ENCODE data around the gene PGBD1.

PGBD1 gene

DNA sequence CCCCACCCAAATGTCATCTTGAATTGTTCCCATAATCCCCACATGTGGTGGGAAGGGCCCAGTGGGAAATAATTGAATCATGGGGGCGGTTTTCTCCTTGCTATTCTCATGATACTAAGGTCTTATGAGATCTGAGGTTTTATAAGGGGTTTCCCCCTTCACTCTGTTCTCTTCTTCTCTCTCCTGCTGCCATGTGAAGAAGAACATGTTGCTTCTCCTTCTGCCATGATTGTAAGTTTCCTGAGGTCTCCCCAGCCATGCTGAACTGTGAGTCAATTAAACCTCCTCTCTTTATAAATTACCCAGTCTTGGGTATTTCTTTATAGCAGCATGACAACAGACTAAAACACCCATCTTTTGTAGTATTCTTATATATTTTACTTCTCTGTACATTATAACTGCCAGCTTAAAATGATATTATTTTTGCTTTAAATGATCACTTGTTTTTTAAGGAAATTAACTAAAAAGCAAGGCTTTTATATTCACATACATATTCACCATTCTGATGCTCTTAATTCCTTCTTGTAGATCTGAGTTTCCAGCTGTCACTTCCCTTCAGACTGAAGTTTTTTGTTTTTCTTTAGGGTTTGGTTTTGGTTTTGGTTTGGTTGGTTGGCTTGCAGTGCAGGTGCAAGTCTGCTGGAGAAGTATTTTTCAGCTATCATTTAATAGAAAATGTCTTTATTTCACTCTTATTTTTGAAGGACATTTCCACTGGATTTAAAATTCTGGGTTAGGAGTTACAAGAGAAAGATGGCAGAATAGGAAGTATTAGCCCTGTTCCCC is 59.1 kb downstream of the PGBD1 start:
- no peak overlapping the region for H3K4me3 ChIP-seq (ENCODE audit: low read length)
- peaks cover 2% of the 10 kb centered on the region for H3K27me3 ChIP-seq (ENCODE audit: control insufficient read depth, insufficient read depth, low read length)
- no peak overlapping the region for H3K27ac ChIP-seq (ENCODE audit: low read length)
- no peaks in the 10 kb centered on the region for H3K36me3 ChIP-seq (ENCODE audit: control insufficient read depth, low read depth, low read length)
- peaks cover 7% of the 10 kb centered on the region for H3K4me1 ChIP-seq (ENCODE audit: control insufficient read depth, low read depth, low read length)
- H3K9ac ChIP-seq (ENCODE audit: low read length), result no peak overlapping the region
- H3K9me3 ChIP-seq (ENCODE audit: control insufficient read depth, low read depth, low read length), result no peaks in the 10 kb centered on the region

DNA sequence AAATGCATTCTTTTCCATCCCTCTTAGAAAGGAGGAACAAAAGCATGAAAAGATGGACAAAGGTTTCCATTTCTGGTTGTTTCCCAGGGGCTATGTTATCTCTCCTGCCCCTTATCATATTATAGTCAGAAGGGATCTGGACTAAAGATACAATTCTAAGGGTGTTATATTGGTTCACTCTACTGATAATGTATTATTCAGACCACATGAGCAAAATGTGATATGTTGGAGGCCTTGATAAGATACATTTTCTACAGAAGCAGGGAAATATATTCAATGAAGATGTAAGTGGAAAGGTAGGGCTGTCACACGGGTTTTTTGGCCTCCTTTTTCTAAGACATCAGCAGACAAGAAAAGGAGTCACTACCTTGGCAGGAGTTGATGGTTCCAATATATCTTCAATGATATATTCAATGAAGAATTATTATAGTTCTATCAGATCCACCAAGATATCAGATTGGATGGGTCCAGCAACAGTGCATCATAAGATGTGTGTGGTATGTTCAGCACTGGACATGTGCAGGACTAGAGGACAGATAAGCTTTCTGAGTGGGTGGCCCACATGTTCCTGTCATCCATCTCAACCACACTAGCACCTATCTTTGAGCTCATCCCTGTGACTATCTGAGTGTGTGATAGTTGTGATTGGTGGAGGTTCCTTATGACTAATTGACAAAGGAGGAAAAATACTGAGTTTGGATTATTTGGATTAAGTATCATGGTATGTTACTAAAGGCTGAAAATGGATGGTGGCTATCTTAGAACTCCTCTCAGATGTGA is 62.7 kb downstream of the PGBD1 start:
- H3K36me3 ChIP-seq (ENCODE audit: control insufficient read depth, low read depth, low read length), result no peaks in the 10 kb centered on the region
- no peak overlapping the region for H3K27ac ChIP-seq (ENCODE audit: low read length)
- no peak overlapping the region for H3K9ac ChIP-seq (ENCODE audit: low read length)
- H3K27me3 ChIP-seq (ENCODE audit: control insufficient read depth, insufficient read depth, low read length), result peaks cover 7% of the 10 kb centered on the region
- no peak overlapping the region for H3K4me3 ChIP-seq (ENCODE audit: low read length)
- no peaks in the 10 kb centered on the region for H3K4me1 ChIP-seq (ENCODE audit: control insufficient read depth, low read depth, low read length)
- H3K9me3 ChIP-seq (ENCODE audit: control insufficient read depth, low read depth, low read length), result no peaks in the 10 kb centered on the region

DNA sequence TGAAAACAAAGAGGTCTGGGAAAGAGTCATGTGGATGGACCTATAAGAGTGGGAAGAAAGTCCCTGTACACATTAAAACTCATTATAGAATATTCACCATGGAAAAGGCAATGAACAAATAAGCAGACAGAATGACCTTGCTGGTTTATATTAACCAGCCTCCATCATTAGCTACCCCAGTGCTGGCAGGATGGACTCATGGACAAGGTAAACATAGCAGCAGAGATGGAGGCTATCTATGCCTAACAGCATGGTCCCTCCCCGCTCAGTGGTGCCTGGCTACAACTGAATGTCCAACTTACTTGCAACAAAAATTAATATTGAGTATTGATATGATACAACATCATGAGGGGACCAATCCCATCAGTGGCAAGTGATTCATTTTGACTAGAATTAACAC is 63.8 kb downstream of the PGBD1 start:
- no peak overlapping the region for H3K9ac ChIP-seq (ENCODE audit: low read length)
- H3K4me1 ChIP-seq (ENCODE audit: control insufficient read depth, low read depth, low read length), result no peaks in the 10 kb centered on the region
- no peak overlapping the region for H3K27ac ChIP-seq (ENCODE audit: low read length)
- no peak overlapping the region for H3K4me3 ChIP-seq (ENCODE audit: low read length)
- H3K27me3 ChIP-seq (ENCODE audit: control insufficient read depth, insufficient read depth, low read length), result peaks cover 7% of the 10 kb centered on the region
- H3K9me3 ChIP-seq (ENCODE audit: control insufficient read depth, low read depth, low read length), result no peaks in the 10 kb centered on the region
- H3K36me3 ChIP-seq (ENCODE audit: control insufficient read depth, low read depth, low read length), result no peaks in the 10 kb centered on the region

DNA sequence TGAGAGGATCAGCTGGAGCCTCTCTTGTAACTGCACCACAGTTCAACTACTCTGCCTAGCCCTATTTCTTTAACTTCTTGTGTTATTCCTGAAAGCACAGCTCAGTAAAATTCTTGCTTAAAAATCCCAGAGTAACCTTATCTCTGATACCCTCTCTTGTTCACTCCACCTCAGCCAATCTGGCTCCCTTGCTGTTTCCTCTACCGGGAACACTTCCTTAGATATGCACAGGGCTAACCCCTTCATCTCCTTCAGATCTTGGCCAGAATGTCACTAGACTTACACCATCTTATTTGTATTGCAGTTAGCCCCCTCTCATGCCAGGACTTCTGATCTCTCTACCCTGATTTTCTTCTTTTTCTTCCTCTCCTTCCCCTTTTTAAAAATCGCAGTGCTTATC is 65.7 kb downstream of the PGBD1 start:
- Histone ChIP-seq H3K4me3 (ENCODE audit: low read length) (no peak overlapping the region), H3K9me3 (ENCODE audit: control insufficient read depth, low read depth, low read length) (no peaks in the 10 kb centered on the region), H3K27me3 (ENCODE audit: control insufficient read depth, insufficient read depth, low read length) (peaks cover 7% of the 10 kb centered on the region), H3K9ac (ENCODE audit: low read length) (no peak overlapping the region), H3K4me1 (ENCODE audit: control insufficient read depth, low read depth, low read length) (peaks cover 13% of the 10 kb centered on the region), H3K27ac (ENCODE audit: low read length) (no peak overlapping the region), H3K36me3 (ENCODE audit: control insufficient read depth, low read depth, low read length) (no peaks in the 10 kb centered on the region)

DNA sequence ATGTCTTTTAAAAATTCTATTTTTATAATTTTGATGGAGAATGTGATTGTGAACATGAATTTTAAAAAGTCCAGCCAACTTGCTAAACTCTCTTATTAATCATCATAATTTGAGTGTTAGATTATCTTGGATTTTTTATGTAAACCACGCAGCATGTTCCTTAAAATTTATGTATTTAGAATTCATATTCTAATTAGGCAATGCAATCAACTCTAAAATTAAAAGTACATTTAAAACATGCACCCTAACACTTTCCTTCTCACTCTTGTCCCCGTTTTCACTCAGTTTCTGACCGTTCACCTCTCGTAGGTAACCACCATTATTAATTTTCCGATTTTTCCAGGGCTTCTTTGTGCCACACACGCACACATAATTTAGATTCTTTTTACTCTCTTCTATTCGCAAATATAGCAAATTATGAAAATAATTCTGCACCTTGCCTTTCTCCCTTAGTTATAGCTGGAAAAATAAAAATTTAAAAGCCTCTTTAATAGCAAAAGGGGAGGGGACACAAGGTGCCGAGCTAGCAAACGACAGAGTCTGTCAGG is 68.0 kb downstream of the PGBD1 start:
- no peaks in the 10 kb centered on the region for H3K9me3 ChIP-seq (ENCODE audit: control insufficient read depth, low read depth, low read length)
- peaks cover 13% of the 10 kb centered on the region for H3K4me1 ChIP-seq (ENCODE audit: control insufficient read depth, low read depth, low read length)
- peak overlapping the region; percentile 82 for H3K9ac ChIP-seq (ENCODE audit: low read length)
- H3K27me3 ChIP-seq (ENCODE audit: control insufficient read depth, insufficient read depth, low read length), result peaks cover 7% of the 10 kb centered on the region
- H3K27ac ChIP-seq (ENCODE audit: low read length), result peak overlapping the region; percentile 78
- no peaks in the 10 kb centered on the region for H3K36me3 ChIP-seq (ENCODE audit: control insufficient read depth, low read depth, low read length)
- peak overlapping the region; percentile 93 for H3K4me3 ChIP-seq (ENCODE audit: low read length)

DNA sequence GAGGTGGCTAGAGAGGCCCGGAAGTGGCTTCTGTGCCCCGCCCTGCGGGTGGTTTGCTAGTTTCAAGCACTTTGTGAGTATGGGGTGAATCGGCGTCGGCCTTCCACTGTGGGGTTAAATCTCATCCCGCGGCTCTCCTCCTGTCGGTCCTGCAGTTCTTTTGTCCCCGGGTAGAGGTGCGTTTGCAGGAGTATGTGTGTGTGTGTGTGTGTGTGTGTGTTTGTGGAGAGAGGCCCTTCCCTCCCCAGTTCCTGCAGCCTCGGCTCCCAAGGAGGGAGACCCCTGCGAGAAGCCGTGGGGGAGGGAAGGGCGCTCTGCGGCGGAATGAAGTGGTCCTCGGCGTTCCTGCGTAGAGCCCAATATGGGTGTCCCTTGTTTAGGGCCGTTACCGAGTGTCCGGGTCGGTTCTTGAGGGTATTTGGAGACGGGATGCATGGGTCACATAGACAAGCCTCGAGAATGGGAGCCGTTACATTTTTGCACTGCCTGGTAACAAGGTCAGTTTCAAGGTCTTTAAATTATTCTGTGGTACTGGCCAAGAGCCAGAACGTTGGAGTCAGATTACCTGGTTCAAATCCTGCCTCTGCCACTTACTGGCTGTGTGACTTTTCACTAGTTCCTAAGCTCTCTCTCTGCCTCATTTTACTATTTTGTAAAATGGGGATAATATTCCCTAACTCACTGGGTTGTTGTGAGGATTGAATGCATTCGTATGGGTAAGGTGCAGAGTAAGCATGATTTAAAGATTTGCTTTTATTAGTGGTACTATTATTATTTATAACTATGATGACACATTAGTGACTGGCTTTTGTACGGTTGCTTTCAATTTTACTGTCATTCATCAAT is 68.7 kb downstream of the PGBD1 start, which contains the start of gene ZKSCAN3:
ZKSCAN3 (plus strand) TSS at position 56 of the 846 bp plus-strand sequence. CDS start 9,640 bp downstream, outside the sequence.
- Histone ChIP-seq H3K9ac (ENCODE audit: low read length) (peak within 1 kb of the TSS; percentile 82), H3K4me1 (ENCODE audit: control insufficient read depth, low read depth, low read length) (peaks cover 13% of the 10 kb centered on the region), H3K36me3 (ENCODE audit: control insufficient read depth, low read depth, low read length) (no peaks in the 10 kb centered on the region), H3K9me3 (ENCODE audit: control insufficient read depth, low read depth, low read length) (no peaks in the 10 kb centered on the region), H3K4me3 (ENCODE audit: low read length) (peak within 1 kb of the TSS; percentile 93), H3K27me3 (ENCODE audit: control insufficient read depth, insufficient read depth, low read length) (peaks cover 7% of the 10 kb centered on the region), H3K27ac (ENCODE audit: low read length) (peak within 1 kb of the TSS; percentile 78)

DNA sequence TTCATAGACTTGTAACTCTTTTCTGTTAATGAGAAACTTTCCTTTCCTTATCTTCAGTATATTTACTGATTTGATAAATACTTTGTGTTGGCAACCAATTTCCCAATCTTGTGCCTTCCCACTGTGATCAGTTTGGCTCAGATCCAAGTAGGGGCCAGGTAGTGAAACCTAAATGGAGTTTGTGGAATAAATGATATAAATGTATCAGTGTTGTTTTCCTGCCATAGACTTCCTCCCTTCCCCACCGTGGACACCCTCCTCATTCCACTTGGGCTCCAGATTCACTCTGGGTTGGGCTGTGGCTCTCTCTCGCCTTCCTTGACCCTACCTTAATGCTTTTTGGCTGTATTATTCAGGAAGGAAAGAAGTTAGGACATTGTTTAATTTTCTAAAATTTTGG is 69.7 kb downstream of the PGBD1 start:
- no peaks in the 10 kb centered on the region for H3K9me3 ChIP-seq (ENCODE audit: control insufficient read depth, low read depth, low read length)
- peaks cover 20% of the 10 kb centered on the region for H3K4me1 ChIP-seq (ENCODE audit: control insufficient read depth, low read depth, low read length)
- no peak overlapping the region for H3K27ac ChIP-seq (ENCODE audit: low read length)
- no peak overlapping the region for H3K9ac ChIP-seq (ENCODE audit: low read length)
- no peaks in the 10 kb centered on the region for H3K27me3 ChIP-seq (ENCODE audit: control insufficient read depth, insufficient read depth, low read length)
- H3K36me3 ChIP-seq (ENCODE audit: control insufficient read depth, low read depth, low read length), result no peaks in the 10 kb centered on the region
- peak overlapping the region; percentile 93 for H3K4me3 ChIP-seq (ENCODE audit: low read length)

DNA sequence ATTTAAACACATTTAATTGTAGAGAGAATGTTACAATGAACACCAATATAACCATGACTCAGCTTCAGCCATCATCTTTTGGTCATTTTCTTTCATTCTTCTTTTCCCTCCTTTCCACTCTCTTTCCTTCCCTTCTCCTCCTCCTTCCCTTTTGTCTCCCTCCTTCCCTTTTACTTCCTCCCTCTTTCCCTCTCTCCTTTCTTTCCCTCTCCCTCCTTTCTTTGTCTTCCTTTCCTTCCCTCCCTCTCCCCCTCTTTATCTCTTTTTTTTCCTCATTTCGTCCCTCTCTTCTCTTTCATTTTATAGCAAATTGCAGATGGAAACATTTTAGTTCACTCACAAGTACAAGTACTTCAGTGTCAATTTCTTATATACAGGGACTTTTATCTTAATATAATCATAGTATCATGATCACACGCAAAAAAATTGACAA is 70.1 kb downstream of the PGBD1 start:
- Histone ChIP-seq H3K27ac (ENCODE audit: low read length) (no peak overlapping the region), H3K27me3 (ENCODE audit: control insufficient read depth, insufficient read depth, low read length) (no peaks in the 10 kb centered on the region), H3K4me1 (ENCODE audit: control insufficient read depth, low read depth, low read length) (peaks cover 23% of the 10 kb centered on the region)

More for the DNA sequence above, 70.1 kb downstream of the PGBD1 start:
- Histone ChIP-seq H3K36me3 (ENCODE audit: control insufficient read depth, low read depth, low read length) (no peaks in the 10 kb centered on the region), H3K9ac (ENCODE audit: low read length) (no peak overlapping the region), H3K9me3 (ENCODE audit: control insufficient read depth, low read depth, low read length) (no peaks in the 10 kb centered on the region), H3K4me3 (ENCODE audit: low read length) (peak overlapping the region; percentile 93)

All from iPS-18a (cell line).